GM19397 (cell line): Measurements from ENCODE around the gene CNOT9.
A peak's percentile ranks its signal among the peaks of the same experiment; 100 is the strongest.
"Not testable (repeated sequence)": the region's sequence is repeated elsewhere in the genome, so short reads cannot be mapped to it uniquely, and the experiment has no call there.

Experiments used
- ATAC-seq: cut with Tn5 transposase; IDR thresholded peaks from one replicate; pipeline ENCODE4 v1.9.1; 2021; ENCODE audit warnings: mild to moderate bottlenecking, moderate library complexity; ENCODE audit not compliant: unreplicated experiment

Gene CNOT9

GRCh38 chr2:218568190-218569037, at the start of gene CNOT9, which contains the start of gene USP37:
Gene CNOT9 (plus strand): TSS chr2:218568839. CDS start chr2:218568955, 116 bp downstream.
Gene USP37 (minus strand): TSS chr2:218568351. CDS start chr2:218558653, 9,698 bp downstream.
- peak; percentile 80 for ATAC-seq

- ATAC-seq = no peak
These were observed 49.8 kb upstream of the CNOT9 start for GRCh38 chr2:218518876-218519275.

- no peak for ATAC-seq
These were observed 45.0 kb upstream of the CNOT9 start for GRCh38 chr2:218523651-218524050.

- not testable (repeated sequence) for ATAC-seq
These were observed 40.2 kb upstream of the CNOT9 start for GRCh38 chr2:218528409-218528808.

GRCh38 chr2:218529990-218530389, 38.6 kb upstream of the CNOT9 start:
- ATAC-seq = no peak

- ATAC-seq = no peak
These were observed 31.7 kb upstream of the CNOT9 start for GRCh38 chr2:218536804-218537494.

GRCh38 chr2:218540015-218540414, 28.6 kb upstream of the CNOT9 start:
- no peak for ATAC-seq

- no peak for ATAC-seq
These were observed 22.6 kb upstream of the CNOT9 start for GRCh38 chr2:218546012-218546411.

GRCh38 chr2:218547511-218547910, 21.1 kb upstream of the CNOT9 start:
- ATAC-seq = no peak

- no peak for ATAC-seq
These were observed 20.7 kb upstream of the CNOT9 start for GRCh38 chr2:218547978-218548377.

- not testable (repeated sequence) for ATAC-seq
These were observed 14.4 kb upstream of the CNOT9 start for GRCh38 chr2:218554225-218554624.

- ATAC-seq = no peak
These were observed 13.1 kb upstream of the CNOT9 start for GRCh38 chr2:218555527-218555926.

- ATAC-seq = no peak
These were observed 10.7 kb upstream of the CNOT9 start for GRCh38 chr2:218557941-218558340.

- no peak for ATAC-seq
These were observed 9.7 kb upstream of the CNOT9 start for GRCh38 chr2:218558986-218559385.

GRCh38 chr2:218564056-218564455, 4.6 kb upstream of the CNOT9 start:
- no peak for ATAC-seq

GRCh38 chr2:218566296-218566695, 2.3 kb upstream of the CNOT9 start:
- no peak for ATAC-seq

- ATAC-seq = peak; percentile 41
These were observed 846 bp upstream of the CNOT9 start for GRCh38 chr2:218567797-218568189.

GRCh38 chr2:218569038-218569431, 396 bp downstream of the CNOT9 start:
- ATAC-seq = peak; percentile 16

GRCh38 chr2:218569661-218570500, 1.2 kb downstream of the CNOT9 start:
- no peak for ATAC-seq

GRCh38 chr2:218570850-218571249, 2.2 kb downstream of the CNOT9 start:
- ATAC-seq = no peak

GRCh38 chr2:218576854-218577253, 8.2 kb downstream of the CNOT9 start:
- ATAC-seq = no peak
